ENCODE measurements around the gene SLC23A2.

Gene SLC23A2

DNA sequence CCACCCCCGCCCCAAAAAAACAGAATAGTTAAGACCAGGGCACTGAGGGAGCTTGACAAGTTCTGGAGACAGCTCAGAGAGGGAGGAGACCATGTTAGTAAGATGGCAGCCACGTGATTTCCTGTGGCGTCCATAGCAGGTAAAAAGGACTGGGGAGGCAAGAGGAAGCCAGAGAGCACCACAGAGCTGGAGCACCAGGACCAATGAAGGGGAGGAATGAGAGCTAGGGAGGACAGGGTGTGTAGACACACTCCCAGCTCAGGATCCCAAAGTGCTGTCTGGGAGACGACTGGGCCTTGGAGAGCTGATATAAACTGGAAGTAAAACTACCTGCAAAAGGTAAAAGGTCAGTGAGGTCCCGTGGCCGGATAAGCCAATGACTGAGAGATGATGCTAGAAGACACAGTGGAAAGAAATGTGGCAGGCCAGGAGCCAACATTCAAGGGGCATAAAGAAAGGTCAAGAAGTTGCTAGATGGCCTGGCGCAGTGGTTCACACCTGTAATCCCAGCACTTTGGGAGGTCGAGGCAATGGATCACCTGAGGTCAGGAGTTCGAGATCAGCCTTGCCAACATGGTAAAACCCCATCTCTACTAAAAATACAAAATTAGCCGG lies 39.0 kb downstream of the SLC23A2 start:
- no peak for DNase-seq

DNA sequence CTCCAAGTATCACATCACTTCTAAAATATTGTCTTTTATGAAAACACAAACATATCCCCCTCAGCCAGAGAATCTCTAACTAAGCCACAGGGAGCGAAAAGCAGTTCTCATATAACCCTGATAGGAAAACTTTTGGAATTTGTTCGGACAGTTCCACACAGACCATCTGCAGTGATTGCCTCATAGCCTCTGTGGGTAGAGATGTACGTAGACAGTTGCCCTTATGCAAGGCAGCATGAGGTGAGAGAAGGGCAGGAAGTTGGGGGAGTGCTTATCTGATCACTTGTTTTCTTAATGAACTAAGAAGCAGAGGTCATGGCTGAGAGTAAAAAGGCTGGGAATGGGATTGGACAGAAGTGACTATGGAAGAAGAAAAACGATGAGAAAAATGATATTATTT lies 39.6 kb downstream of the SLC23A2 start:
- DNase-seq, result no peak

- no peak for DNase-seq
These were observed 41.7 kb downstream of the SLC23A2 start for GRCh38 chr20:4959592-4959991.

DNA sequence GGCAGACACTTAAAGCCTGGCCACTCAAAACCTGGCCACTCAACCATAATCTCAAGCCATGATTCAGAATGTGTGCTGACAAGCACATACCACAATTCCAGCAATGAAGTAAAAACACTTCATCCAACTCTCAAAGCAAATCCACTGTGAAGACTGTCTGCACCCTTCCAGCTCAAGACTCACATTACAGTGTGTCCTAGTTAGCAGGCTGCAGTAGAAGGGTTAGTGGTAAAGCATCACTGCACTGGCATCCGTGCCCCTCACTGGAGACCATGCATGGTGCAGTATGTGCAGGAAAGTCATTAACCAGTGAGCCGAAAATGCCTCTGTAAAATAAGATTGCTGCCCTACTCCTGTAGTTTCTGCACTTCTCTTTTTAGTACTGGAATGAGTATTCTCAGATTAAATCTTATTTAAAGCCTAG lies 43.4 kb downstream of the SLC23A2 start:
- no peak for DNase-seq

- DNase-seq, result no peak
These were observed 44.1 kb downstream of the SLC23A2 start for GRCh38 chr20:4957187-4957586.

GRCh38 chr20:4956200-4956810 lies 45.0 kb downstream of the SLC23A2 start:
- DNase-seq, result peak; percentile 59

GRCh38 chr20:4953881-4954280 lies 47.4 kb downstream of the SLC23A2 start:
- no peak for DNase-seq

- DNase-seq, result no peak
These were observed 49.1 kb downstream of the SLC23A2 start for GRCh38 chr20:4952229-4952628.

DNA sequence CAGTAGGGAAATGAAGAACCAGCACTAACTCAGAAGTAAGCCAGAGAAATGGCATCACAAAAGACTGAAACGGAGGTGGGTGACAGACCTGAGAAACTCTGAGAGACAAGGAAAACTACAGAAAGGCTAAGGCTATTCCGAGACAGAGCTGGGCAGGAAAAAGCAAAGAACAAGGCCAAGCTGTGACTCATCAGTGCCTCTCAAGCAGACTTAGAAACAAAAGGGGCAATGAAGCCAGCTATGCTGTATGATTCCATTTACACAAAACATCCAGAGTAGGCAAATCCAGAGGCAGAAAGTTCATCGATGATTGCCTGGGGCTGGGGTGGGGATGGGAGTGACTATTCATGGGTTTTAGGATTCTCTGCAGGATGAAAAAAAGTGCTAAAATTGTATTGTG lies 50.0 kb downstream of the SLC23A2 start:
- no peak for DNase-seq

- no peak for DNase-seq
These were observed 50.5 kb downstream of the SLC23A2 start for GRCh38 chr20:4950841-4951240.

GRCh38 chr20:4950437-4950836 lies 50.9 kb downstream of the SLC23A2 start:
- DNase-seq, result no peak

DNA sequence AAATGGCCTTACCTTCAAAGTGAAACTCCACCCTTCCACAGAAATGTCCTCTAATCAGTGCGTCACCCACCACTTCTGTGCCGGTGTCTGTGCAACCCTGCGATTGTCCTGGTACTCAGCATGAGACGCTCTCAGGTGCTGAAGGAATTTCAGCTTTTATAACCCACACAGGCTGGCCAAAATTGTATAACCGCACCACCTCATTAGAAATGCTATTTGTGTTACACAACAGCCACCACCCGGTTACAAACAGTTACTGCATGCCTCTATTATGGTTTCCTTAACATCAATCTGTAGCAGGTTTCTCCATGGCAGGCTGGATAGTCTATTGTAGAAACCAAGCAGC lies 51.5 kb downstream of the SLC23A2 start:
- no peak for DNase-seq

DNA sequence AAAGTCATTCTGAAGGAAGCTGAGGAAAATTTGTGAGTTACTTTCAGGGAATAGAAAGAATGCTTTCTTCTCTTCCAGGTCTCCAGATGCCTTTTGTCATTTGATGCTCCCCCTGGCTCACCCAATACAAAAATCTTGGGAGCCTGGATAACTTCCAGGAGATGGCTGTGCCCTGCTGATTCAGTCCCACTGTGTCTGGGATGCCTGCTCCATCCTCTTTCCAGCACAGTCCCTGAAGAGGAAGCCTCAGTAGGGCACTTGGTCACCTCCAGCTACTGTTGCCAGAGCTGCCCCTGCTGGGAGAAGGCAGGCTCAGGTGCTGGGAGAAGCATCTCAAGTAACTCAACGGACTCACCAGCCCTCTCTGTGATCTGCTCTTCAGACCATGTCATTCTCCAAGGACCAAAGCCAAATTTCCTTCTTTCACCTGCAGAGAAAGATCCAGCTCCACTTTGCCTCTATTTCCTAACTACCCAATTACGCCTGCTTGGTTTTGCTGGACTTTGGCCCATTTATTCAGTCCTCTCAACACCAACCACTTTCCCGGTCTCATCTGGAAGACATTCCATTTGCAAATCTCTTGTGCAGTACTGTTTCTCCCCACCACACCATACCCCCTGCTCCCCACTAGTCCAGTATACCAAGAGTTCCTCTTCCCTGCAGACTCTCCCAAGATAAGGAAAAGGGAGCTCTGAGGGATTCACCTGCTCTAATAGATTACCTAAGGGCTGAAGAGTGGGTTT lies 53.3 kb downstream of the SLC23A2 start:
- DNase-seq, result no peak

GRCh38 chr20:4946986-4947385 lies 54.3 kb downstream of the SLC23A2 start:
- no peak for DNase-seq

DNA sequence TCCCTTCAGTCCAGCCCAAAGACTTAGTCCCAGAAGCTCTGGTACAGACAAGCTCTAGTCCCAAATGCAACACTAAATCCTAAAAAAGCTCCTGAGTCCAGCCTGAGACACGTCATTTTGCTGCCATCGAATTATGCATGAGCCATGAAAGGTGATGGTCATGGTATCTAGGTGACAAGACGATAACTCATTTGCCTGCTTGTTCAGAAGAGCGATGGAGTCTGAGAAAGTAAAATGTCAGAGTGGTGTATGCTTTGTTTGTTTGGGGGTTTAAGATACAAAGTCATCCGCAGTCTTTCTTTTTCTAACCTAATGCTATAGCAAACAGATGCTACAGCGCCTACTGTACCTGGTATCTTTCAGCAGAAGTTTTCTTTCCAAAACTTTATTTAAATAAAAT lies 54.7 kb downstream of the SLC23A2 start:
- no peak for DNase-seq

DNA sequence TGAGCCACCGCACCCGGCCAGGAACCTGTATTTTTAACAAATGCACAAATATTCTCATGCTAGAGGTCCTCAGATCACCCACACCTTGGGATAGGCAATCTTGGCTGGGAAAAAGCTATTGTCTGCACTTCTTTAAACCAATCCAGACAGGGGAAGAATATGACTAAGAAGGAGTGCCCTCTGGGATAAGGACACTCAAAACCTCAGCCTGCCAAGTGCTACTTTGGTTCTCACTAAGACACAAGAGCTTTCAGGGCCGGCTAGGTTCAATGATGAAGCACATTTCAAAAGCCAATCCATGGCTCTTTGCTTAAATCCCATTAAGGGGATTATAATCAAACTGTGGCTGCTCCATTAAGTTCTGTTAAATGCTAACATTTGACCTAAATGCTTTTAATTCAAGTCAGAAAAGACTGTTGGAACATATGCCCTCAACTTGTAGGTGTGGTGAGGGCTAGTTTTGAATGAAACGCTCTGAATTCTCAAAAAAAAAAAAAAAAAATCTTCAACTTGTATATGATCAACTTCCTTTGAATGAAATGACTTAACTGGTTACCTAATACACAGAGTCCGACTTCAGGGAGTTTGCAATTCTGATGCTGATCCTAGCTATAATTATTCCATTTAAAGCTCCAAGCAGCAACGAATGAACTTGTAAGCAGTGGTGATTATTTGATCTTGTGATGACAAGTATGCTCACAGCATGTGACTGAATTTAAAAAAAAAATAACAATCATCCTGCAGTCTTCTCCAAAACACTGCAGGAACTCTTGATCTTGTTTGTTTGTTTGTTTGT lies 56.6 kb downstream of the SLC23A2 start:
- no peak for DNase-seq

DNA sequence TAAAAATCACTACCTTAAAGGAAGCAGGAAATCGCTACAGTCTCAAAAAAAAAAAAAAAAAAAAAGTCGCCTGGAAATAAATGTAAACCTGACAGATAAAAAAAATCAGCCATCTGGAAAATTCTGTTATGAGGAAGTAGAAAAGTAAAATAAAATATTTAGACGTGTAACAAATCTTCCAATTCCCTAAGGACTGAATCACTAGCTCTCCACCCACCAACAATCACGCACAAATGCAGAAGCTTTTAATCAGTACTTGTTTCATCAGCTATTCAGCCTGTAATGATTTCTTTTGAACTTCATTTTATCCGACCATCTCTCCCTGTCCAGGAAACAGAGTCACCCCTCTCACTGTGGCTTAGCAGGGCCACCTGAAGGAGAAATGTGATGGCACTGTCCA lies 59.0 kb downstream of the SLC23A2 start:
- DNase-seq, result no peak

DNA sequence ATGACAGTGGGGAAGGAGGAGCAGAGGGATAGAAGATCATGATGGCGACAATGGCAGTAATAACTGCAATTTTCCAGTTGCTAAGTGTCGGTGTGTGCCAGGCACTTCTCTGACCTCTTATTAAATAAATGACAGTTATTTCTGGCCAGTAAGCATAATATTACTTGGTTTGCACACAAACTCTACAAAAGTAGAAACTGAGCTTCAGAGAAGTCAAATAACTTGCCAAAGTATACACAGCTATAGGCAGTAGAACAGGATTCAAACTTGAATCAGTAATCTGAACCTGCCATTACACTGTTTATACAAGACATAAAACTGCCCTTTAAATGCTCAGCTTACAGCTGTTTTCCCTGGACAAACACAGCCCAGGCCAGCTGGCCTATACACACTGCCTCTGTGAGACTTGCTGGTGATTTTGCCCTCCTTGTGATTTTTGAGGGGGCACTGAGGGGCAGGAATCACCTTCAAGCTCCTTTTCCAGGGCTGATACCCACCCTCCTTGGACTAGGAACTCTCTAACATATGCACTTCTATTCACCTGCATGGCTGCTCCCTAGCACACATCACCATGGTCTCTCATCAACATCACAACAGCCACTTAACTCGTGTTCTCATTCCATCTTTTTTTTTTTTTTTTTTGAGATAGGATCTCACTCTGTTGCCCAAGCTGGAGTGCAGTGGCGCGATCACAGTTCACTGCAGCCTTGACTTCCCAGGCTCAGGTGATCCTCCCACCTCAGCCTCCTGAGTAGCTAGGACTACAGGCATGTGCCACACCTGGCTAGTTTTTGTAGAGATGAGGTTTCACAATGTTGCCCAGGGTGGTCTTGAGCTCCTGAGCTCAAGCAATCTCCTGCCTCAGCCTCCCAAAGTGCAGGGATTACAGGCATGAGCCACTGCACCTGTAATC lies 63.6 kb downstream of the SLC23A2 start:
- peak; percentile 76 for DNase-seq

DNA sequence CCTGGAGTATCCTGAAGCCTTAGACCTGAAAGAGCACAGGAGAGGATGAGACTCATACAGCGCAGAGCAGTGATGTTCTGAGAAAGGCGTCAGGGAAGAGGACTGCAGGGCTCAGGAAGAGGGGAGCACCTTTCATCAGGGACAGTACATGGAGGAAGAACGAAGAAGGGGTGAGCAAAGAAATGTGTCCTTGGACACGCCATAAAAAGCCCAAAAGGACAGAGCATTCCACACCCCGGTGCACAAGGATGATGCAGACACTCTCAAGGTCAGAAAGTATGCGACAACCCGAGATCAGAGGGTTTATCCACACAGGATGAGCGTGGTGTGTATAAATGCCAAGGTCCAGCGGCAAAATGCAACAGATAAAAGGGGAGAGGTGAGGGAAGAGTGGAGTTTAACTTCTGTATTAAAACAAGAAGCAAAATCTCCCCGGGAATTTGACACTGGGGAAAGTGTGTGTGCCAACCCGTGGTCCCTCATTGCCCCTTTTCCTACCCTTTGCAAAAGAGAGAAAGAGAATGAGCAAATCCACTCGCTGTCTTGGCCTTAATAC lies 64.4 kb downstream of the SLC23A2 start:
- DNase-seq, result no peak

DNA sequence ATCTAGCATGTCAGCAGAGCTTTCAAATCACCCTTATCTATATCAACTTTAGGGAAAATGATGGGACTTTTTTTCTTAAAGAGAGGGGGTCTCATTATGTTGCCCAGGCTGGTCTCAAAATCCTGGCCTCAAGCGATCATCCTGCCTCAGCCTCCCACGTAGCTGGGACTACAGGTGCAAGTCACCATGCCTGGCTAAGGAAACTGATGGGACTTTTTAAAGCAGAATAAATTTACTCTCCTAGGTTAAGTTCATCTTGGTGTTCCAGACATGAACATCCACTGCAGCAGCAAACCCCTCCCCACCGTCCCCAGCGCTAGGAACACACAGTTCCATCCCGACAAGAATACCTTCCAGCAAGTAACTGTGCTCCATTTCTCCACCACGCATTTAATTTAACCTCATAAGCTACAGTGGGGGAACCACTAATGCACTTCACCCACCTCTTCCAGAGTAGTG lies 64.9 kb downstream of the SLC23A2 start:
- no peak for DNase-seq

DNA sequence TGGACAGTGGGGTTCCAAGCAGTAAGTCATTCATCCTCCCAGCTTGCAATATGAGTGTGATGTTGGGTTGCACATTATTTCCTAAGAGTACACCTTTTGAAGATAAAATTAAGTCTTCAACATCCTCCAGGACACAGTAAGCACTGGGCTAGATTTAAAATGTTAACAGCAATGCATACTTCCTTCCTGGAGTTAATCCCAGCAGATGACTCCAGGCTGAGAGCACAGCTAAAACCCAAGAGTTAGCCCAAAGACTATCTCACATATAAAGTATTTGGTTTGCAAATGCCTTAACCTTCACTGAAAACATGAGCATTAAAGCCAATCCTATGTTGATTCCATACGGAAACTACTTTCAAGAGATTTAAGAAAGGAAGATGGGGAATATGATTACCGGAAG lies 69.2 kb downstream of the SLC23A2 start:
- no peak for DNase-seq

Measured in NCI-H1092 (cell line).